Skin epidermis (tissue), 12 donors: ENCODE data around the gene OR2L2.
"Not testable (repeated sequence)": the region's sequence is repeated elsewhere in the genome, so short reads cannot be mapped to it uniquely, and the experiment has no call there.

ENCODE experiments used
- H3K27ac ChIP-seq, 21 experiments: fragments of 200-600 bp; sonication (generic) in 11 of 21; one replicate each; pipeline ENCODE4 v1.5.0; 2020; ENCODE audit warnings: mild to moderate bottlenecking in 3 of 21, inconsistent platforms in 2 of 21, moderate library complexity in 2 of 21
- H3K4me3 ChIP-seq, 7 experiments: fragments of 200-600 bp; sonication (generic) in 2 of 7; one replicate each; pipeline ENCODE4 v1.5.0; 2020; ENCODE audit warnings: inconsistent platforms in 2 of 7, mild to moderate bottlenecking in 2 of 7, moderate library complexity in 1 of 7

Gene OR2L2

GRCh38 chr1:248029770-248030169 lies at the start of gene OR2L2:
Gene OR2L2, plus strand, starts transcription at chr1:248030070. Its CDS starts 8,198 bp downstream, at chr1:248038268.
- Histone ChIP-seq H3K4me3 (no peak within 1 kb of the TSS), H3K27ac (no peak within 1 kb of the TSS)

- Histone ChIP-seq H3K27ac (no peak overlapping the region), H3K4me3 (no peak overlapping the region)
Observed at GRCh38 chr1:247992986-247993385, 36.9 kb upstream of the OR2L2 start.

- no peak overlapping the region for H3K27ac ChIP-seq
- H3K4me3 ChIP-seq = no peak overlapping the region
Observed at GRCh38 chr1:247998811-247999210, 31.1 kb upstream of the OR2L2 start.

- no peak overlapping the region for H3K27ac ChIP-seq
- H3K4me3 ChIP-seq = no peak overlapping the region
Observed at GRCh38 chr1:248000169-248000568, 29.7 kb upstream of the OR2L2 start.

GRCh38 chr1:248007778-248008177 lies 22.1 kb upstream of the OR2L2 start:
- Histone ChIP-seq H3K27ac (no peak overlapping the region), H3K4me3 (no peak overlapping the region)

GRCh38 chr1:248009681-248010080 lies 20.2 kb upstream of the OR2L2 start:
- H3K4me3 ChIP-seq = no peak overlapping the region
- no peak overlapping the region for H3K27ac ChIP-seq

- no peak within 1 kb of the TSS for H3K27ac ChIP-seq
- H3K4me3 ChIP-seq = no peak within 1 kb of the TSS
Observed at GRCh38 chr1:248013229-248013710, 16.6 kb upstream of the OR2L2 start, which contains the start of gene OR2L5. Gene OR2L5, plus strand, starts transcription at chr1:248013660. Its CDS starts 8,288 bp downstream, at chr1:248021948.

- H3K4me3 ChIP-seq = no peak overlapping the region
- H3K27ac ChIP-seq = no peak overlapping the region
Observed at GRCh38 chr1:248015803-248016202, 14.1 kb upstream of the OR2L2 start.

GRCh38 chr1:248045209-248045608 lies 15.3 kb downstream of the OR2L2 start:
- no peak overlapping the region for H3K4me3 ChIP-seq
- no peak overlapping the region for H3K27ac ChIP-seq

- H3K4me3 ChIP-seq = no peak within 1 kb of the TSS
Observed at GRCh38 chr1:248046536-248046935, 16.7 kb downstream of the OR2L2 start, which contains the start of gene OR2L3. Gene OR2L3, plus strand, starts transcription at chr1:248046836. Its CDS starts 13,846 bp downstream, at chr1:248060682.

GRCh38 chr1:248047008-248047407 lies 17.1 kb downstream of the OR2L2 start:
- Histone ChIP-seq H3K4me3 (no peak overlapping the region), H3K27ac (no peak overlapping the region)

More at GRCh38 chr1:248046536-248046935, 16.7 kb downstream of the OR2L2 start, which contains the start of gene OR2L3:
- H3K27ac ChIP-seq = no peak within 1 kb of the TSS

GRCh38 chr1:248054671-248055070 lies 24.8 kb downstream of the OR2L2 start:
- Histone ChIP-seq H3K4me3 (no peak overlapping the region), H3K27ac (no peak overlapping the region)

- Histone ChIP-seq H3K4me3 (no peak overlapping the region), H3K27ac (no peak overlapping the region)
Observed at GRCh38 chr1:248055261-248055660, 25.4 kb downstream of the OR2L2 start.

- H3K27ac ChIP-seq = no peak overlapping the region
- H3K4me3 ChIP-seq = no peak overlapping the region
Observed at GRCh38 chr1:248065071-248065470, 35.2 kb downstream of the OR2L2 start.

- H3K27ac ChIP-seq = no peak overlapping the region
Observed at GRCh38 chr1:248065604-248066003, 35.7 kb downstream of the OR2L2 start.

GRCh38 chr1:248083864-248084263 lies 54.0 kb downstream of the OR2L2 start:
- not testable (repeated sequence) for H3K4me3 ChIP-seq, H3K27ac ChIP-seq

More at GRCh38 chr1:248065604-248066003, 35.7 kb downstream of the OR2L2 start:
- H3K4me3 ChIP-seq = no peak overlapping the region
